Sigmoid colon (tissue), 4 donors: ENCODE results near the gene CRYBB3.

Experiments
- POLR2A ChIP-seq, 2 donors: fragments of 450-650 bp; IDR thresholded peaks; one replicate each; pipeline ENCODE4 v1.6.1; 2016; ENCODE audit warnings: antibody characterized with exemption in 2 of 2, mild to moderate bottlenecking in 2 of 2, moderate library complexity in 2 of 2
- POLR2AphosphoS5 ChIP-seq, 4 donors: sonication (generic); formaldehyde crosslinking; IDR thresholded peaks; one replicate each; pipeline ENCODE4 v1.6.1; 2017; ENCODE audit warnings: antibody characterized with exemption in 4 of 4
- TF ChIP-seq, protein P1 (sequence below), 4 experiments: fragments of 450-650 bp in 3 of 4; fragments of 200-600 bp in 1 of 4; IDR thresholded peaks; one replicate each; pipeline ENCODE4 v1.5.1; 2016 to 2019; ENCODE audit warnings: antibody characterized with exemption in 4 of 4, mild to moderate bottlenecking in 3 of 4, moderate library complexity in 2 of 4

DNA sequence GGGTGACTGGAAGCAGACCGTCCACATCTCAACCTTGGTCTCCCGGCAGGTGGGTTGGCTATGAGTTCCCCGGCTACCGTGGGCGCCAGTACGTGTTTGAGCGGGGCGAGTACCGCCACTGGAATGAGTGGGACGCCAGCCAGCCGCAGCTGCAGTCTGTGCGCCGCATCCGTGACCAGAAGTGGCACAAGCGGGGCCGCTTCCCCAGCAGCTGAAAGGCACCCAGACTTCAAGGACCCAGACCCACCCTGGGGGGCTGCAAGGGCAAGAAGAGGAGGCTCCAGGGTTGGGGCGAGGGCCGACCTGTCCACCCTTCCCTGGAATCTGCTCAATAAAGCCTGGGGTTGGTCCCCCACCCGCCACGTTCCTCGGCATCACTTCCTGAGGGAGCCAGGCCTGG is 7.3 kb downstream of the CRYBB3 start:
- TF ChIP-seq, protein P1, sequence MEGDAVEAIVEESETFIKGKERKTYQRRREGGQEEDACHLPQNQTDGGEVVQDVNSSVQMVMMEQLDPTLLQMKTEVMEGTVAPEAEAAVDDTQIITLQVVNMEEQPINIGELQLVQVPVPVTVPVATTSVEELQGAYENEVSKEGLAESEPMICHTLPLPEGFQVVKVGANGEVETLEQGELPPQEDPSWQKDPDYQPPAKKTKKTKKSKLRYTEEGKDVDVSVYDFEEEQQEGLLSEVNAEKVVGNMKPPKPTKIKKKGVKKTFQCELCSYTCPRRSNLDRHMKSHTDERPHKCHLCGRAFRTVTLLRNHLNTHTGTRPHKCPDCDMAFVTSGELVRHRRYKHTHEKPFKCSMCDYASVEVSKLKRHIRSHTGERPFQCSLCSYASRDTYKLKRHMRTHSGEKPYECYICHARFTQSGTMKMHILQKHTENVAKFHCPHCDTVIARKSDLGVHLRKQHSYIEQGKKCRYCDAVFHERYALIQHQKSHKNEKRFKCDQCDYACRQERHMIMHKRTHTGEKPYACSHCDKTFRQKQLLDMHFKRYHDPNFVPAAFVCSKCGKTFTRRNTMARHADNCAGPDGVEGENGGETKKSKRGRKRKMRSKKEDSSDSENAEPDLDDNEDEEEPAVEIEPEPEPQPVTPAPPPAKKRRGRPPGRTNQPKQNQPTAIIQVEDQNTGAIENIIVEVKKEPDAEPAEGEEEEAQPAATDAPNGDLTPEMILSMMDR (IDR thresholded peaks at IDR 0.05), result no peak
- TF ChIP-seq POLR2A (IDR thresholded peaks at IDR 0.05) (no peak), POLR2AphosphoS5 (IDR thresholded peaks at IDR 0.05) (no peak)
